AG10803 (cell line): ENCODE data around the gene SRP68.

ENCODE experiments used
- DNase-seq: peaks from one replicate; pipeline ENCODE4 v3.0.0; 2010; ENCODE audit warnings: low read depth
- H3K4me3 ChIP-seq: 2 replicates; pipeline ENCODE4 v1.5.1; 2011; ENCODE audit warnings: mild to moderate bottlenecking, low read length, control low read depth
- TF ChIP-seq, protein P1 (sequence below): conservative IDR thresholded peaks from 2 replicates; pipeline ENCODE4 v1.5.1; 2011; ENCODE audit warnings: mild to moderate bottlenecking, low read length, control low read depth, inconsistent platforms

The SRP68 gene

DNA sequence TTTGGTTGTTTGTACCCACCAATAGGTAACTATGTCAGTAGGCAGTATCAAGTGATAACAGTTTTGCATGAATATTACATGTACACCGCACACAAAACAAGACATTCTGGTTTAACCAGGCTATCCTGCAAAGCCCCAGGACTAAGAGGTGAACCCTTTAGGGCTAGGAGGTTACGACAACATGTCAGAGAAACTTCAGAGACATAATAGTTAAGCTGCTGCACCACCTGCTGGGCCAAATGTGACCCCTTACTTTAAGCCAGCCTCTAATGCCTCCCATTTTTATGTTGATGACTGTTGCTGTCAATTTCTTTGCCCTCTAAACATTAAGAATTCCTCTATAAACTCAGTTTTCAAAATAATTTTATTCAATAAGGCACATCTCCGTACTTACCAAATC lies 15.4 kb downstream of the SRP68 start:
- no peak overlapping the region for H3K4me3 ChIP-seq
- no peak for DNase-seq

DNA sequence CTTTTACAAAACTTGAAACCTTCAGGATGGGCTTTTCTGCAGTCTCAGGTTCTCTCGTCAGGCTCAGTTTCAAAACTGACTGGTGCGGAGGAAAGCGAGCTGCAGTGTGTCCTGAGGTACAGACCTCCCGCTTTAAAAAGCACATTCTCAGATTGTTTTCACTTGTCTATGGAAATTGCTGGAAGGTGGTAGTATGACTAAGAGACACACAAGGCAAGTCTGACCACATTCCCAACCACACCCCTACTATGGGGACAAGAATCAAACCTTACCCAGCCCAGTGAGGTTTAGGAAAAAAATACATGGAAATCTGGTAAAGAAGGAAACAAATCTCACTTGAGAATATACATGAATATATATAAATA lies 18.2 kb downstream of the SRP68 start:
- no peak overlapping the region for H3K4me3 ChIP-seq
- DNase-seq = no peak
- TF ChIP-seq, protein P1, sequence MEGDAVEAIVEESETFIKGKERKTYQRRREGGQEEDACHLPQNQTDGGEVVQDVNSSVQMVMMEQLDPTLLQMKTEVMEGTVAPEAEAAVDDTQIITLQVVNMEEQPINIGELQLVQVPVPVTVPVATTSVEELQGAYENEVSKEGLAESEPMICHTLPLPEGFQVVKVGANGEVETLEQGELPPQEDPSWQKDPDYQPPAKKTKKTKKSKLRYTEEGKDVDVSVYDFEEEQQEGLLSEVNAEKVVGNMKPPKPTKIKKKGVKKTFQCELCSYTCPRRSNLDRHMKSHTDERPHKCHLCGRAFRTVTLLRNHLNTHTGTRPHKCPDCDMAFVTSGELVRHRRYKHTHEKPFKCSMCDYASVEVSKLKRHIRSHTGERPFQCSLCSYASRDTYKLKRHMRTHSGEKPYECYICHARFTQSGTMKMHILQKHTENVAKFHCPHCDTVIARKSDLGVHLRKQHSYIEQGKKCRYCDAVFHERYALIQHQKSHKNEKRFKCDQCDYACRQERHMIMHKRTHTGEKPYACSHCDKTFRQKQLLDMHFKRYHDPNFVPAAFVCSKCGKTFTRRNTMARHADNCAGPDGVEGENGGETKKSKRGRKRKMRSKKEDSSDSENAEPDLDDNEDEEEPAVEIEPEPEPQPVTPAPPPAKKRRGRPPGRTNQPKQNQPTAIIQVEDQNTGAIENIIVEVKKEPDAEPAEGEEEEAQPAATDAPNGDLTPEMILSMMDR = no peak

More for the DNA sequence above, 15.4 kb downstream of the SRP68 start:
- TF ChIP-seq, protein P1 = no peak

DNA sequence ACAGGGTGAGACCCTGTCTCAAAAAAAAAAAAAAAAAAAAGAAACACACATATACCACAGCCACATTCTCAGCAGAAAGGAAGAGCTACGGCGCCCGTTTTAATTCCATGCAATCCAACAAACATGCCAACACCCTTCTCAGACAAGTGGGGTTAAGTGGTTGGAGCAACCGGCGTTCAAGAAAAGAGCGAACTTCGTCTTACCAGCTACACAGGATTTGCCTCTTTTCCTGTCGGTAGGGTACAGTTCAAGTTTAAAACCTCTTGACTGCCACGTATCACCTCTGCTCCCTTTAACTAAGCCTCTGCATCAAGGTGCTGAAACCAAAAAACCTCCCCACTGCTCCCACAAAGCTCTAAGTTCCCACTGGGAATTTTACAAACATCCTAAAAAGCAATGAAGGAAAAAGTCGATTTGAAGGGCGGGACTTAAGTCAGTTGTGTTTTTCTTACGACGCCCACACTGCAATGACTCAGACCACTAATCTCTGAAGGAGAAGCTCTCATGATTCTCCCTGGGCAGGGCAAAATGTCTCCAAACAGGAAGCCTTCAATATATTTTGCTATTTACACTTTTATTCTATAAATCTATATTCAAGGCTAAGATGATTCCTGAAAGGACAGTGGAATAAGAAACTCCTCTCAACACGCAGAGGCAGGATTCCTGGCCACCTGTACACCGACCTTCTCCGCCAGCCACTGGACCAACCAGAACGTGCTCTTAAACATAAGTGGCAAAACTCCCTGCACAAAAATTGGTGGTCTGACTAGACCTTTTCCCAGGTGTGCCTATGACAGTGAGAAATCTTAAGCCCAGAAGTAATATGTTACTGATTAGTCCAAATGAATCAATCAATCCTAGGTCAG lies 18.8 kb downstream of the SRP68 start:
- DNase-seq = no peak
- no peak overlapping the region for H3K4me3 ChIP-seq
- TF ChIP-seq, protein P1 = no peak

DNA sequence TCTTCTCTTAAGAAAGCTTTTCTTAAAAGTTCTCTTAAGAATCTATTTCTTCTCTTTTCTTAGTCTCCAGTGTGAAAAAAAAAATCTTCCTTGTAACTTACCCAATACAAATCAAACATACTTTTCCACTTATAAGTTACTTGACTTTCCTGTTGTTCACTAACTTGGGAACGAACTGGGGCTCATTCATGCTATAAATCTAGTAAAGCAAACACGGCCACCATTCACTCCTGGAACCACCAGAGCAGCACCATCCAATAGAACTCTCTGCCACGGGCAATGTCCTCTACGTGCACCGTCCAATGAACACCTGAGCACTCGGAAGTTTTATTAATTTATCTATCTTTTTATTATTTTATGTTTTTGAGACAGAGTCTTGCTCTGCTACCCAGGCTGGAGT lies 20.8 kb downstream of the SRP68 start:
- H3K4me3 ChIP-seq = no peak overlapping the region
- no peak for DNase-seq
- TF ChIP-seq, protein P1 = no peak

DNA sequence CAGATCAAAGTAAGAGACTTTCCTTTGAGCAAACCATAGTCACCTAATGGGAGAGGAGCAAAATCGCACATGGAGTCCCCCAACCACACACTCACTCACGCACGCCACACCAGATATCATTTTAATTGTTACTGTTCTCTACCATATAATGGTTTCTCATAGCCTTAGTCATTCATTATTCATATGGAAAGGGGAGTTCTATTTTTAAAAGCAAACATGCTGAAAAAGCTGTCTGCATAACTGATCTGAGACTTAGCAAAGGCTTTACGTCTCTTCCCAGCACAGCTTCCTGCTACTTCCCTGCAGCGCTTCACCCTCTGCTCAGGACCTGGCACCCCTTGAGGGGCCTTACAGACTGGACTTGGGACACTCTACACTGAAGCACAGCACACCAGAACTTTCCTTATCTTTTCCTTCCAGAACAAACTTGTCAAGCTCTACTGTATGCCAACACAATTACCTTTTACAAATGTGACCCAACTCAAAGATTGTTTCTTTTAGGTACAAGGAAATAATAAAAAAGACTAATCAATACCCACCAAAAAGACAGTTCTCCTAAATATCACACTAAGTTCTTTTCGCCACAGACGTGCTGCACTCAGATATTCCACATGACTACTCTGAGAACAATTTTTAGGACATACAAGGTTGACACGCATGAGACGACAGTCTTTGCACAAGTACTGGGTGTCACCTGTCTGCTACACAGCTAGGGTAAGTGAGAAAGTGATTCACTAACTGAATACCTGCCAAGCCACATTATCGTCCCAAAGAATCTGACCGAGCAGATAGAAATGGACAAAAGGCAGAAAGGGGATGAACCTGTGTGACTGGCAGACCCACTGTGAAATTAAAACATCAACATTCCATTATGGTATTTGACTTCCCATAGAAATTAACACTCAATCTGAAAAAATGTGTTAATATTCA lies 21.5 kb downstream of the SRP68 start:
- TF ChIP-seq, protein P1 = no peak
- DNase-seq = no peak
- no peak overlapping the region for H3K4me3 ChIP-seq

DNA sequence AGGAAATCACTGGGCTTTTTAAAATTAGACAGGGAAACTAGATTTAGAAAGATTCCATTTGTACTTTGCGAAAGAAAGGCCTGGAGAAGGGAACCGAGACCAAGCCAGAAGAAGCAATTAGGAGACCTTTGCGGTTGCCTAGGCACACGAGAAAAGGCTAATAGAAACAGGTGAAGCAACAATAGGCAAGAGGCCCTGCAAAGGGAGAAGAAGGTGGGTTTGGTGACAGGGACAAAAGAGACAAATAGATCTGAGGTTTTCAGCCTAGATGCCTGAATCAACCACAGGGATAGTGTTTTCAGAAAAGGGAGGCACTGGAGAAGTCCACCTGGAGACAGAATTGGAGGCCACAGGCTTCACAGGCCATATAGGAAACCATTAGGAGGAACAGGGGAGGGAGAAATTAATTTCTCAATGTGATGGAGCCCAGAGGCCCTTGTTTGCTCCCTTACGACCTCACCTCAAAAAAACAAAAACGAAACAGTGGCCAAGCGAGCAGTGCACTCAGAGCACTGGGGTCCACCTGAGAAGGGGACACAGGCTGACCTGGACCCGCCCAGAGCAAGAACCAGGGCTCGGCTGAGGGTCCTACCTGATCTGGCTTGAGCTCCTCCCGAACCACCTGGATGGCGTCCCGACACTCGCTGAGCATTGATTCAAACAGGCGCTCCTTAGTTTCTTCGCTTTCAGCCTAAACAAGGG lies 22.3 kb downstream of the SRP68 start:
- H3K4me3 ChIP-seq = no peak overlapping the region
- no peak for DNase-seq
- TF ChIP-seq, protein P1 = no peak
